Astrocyte of the cerebellum (primary cell): ENCODE results near the gene CACNA2D3.

Source experiments
- DNase-seq: peaks from one replicate; pipeline ENCODE4 v3.0.0-alpha.2; 2011; ENCODE audit warnings: low read depth
- H3K4me3 ChIP-seq: 2 replicates; pipeline ENCODE4 v1.5.1; 2011; ENCODE audit warnings: mild to moderate bottlenecking, low read depth, low read length, moderate library complexity
- in situ Hi-C: cut with HindIII; loops from 2 replicates; pipeline ENCODE4 v1.10.0; 2017; ENCODE audit warnings: low sequenced_read_pairs
- TF ChIP-seq, protein P1 (sequence below): IDR thresholded peaks from 2 replicates; pipeline ENCODE4 v1.5.1; 2012; ENCODE audit warnings: low read length, low read depth, moderate library complexity, mild to moderate bottlenecking; ENCODE audit errors: missing control alignments

Gene CACNA2D3

DNA sequence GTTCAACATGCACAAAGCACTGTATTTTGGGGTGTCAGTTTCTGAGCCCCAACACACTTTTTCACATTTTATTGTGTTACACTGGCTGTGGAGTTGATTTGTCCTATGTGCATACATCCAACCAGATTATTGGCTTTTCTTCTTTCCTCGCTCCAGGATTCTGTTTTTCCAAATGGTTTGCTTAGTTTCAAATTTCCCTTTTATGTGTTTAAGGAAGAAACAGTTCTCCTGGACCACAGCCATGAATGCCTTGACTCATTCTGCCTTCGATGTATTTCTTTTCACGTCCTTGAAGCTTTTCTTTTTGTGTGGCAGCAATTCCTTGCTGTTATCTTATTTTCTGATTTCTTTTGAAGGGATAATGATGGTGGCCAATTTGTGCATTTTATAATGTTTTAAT lies 53.8 kb downstream of the CACNA2D3 start:
- H3K4me3 ChIP-seq, result no peak overlapping the region
- DNase-seq, result no peak
- TF ChIP-seq, protein P1, sequence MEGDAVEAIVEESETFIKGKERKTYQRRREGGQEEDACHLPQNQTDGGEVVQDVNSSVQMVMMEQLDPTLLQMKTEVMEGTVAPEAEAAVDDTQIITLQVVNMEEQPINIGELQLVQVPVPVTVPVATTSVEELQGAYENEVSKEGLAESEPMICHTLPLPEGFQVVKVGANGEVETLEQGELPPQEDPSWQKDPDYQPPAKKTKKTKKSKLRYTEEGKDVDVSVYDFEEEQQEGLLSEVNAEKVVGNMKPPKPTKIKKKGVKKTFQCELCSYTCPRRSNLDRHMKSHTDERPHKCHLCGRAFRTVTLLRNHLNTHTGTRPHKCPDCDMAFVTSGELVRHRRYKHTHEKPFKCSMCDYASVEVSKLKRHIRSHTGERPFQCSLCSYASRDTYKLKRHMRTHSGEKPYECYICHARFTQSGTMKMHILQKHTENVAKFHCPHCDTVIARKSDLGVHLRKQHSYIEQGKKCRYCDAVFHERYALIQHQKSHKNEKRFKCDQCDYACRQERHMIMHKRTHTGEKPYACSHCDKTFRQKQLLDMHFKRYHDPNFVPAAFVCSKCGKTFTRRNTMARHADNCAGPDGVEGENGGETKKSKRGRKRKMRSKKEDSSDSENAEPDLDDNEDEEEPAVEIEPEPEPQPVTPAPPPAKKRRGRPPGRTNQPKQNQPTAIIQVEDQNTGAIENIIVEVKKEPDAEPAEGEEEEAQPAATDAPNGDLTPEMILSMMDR, result no peak
- in situ Hi-C loops, result no loop called here

DNA sequence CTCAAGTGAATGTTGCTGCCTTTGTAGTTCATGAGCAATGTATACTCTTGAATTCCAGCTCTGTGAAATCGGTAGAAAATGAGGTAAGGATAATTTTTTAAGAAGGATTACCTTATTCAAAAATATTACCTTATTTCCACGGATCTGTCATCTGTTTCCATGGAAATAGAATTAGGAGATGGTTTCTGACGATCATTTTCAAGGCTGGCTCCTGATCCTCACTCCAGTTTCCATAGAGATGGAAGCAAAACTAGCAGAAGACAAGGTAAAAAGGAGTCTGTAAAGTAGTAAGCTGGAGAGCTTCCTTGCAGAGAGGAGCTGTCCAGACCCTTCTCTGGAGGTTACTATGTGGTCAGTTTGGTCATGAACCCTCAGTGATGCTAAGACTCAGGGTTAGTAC lies 55.5 kb downstream of the CACNA2D3 start:
- no peak for DNase-seq
- no peak overlapping the region for H3K4me3 ChIP-seq
- TF ChIP-seq, protein P1, result no peak
- in situ Hi-C loops, result no loop called here

DNA sequence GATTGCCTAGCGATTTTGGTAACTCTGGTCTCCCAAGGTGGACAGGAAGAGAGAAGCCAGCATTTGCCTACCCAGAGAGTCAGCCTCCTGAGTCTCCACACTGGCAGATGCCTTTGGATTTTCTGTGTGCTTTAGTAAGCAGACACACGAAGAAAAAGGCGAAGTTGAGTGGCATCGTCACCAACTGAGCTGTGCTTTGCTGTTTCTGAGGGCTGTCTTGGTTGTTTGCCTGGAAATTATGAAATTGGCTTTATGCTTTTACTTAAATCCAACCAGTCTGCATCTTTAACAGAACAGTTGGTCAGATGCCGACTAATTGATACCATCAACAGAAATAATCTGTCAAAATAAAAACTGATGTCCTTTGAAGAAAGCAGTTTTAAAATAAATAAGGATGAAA lies 56.0 kb downstream of the CACNA2D3 start:
- no peak overlapping the region for H3K4me3 ChIP-seq
- DNase-seq, result no peak
- TF ChIP-seq, protein P1, result no peak
- in situ Hi-C loops, result no loop called here

DNA sequence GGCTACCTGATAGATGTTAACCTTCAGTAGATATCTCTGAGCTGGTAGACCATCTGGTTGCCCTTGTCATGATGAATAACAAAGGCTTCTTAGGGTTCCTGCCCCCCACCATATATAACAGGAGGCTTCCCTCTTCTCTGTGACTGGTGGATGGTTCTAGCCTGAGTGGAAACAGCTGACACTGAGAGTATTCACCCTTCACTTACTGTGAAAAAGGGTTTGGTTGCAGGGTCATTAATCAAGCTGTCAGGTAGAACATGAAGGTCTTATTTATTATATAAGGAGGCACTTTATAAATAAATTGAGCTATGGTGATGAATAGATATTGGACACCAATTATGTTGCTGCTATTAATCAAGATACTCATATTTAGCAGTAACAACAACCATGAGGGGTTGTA lies 58.6 kb downstream of the CACNA2D3 start:
- no peak for DNase-seq
- in situ Hi-C loops, result no loop called here
- no peak overlapping the region for H3K4me3 ChIP-seq
- TF ChIP-seq, protein P1, result no peak

DNA sequence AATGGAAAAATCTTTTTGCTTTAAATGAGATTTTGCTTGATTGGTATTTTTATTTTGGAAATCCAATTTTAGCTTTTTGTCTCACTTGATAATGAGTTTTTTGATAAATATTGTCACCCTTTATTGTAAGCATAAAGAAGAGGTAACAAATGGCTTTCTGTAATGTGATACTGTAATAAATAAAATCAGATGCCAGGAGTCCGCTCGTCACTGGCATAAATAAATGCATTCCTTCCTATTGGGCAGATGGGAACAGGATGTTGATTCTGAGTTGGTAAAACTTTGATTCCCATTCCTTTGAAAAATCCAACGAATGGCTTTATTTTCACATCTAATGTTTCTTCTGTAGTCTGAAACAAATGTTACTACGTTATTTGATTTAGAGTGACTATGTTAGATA lies 59.9 kb downstream of the CACNA2D3 start:
- in situ Hi-C loops, result no loop called here
- no peak for DNase-seq
- H3K4me3 ChIP-seq, result no peak overlapping the region
- TF ChIP-seq, protein P1, result no peak

DNA sequence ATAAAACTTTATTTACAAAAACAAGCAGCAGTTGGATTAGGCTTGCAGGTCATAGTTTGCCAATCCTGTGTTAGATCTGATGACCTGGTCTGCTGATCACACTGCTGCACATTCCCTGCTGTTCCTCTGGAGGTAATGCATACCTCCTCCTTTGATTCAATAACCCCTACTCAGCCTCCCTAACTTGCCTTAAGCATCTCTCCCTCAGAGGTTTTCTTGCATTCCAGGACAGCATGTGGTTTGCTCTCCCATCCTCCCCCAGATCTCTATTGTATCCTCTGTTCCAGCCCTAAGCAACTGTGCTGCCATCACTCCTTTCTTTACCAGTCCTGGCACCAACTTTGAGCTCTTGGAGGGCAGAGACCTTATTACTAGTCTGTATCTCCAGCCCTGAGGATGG lies 63.4 kb downstream of the CACNA2D3 start:
- in situ Hi-C loops, result no loop called here
- no peak overlapping the region for H3K4me3 ChIP-seq
- DNase-seq, result no peak
- TF ChIP-seq, protein P1, result no peak
